WTC11 (cell line): ENCODE data around the gene MACROD2.

Source experiments
- CTCF ChIP-seq: fragments of 200-600 bp; IDR thresholded peaks from 2 replicates; pipeline ENCODE4 v1.8.0; 2022; ENCODE audit warnings: antibody characterized with exemption
- KAT7 ChIP-seq: sonication (generic); formaldehyde crosslinking; IDR thresholded peaks from 2 replicates; pipeline ENCODE4 v1.8.1; 2023; ENCODE audit warnings: missing genetic modification reagents, mild to moderate bottlenecking, borderline replicate concordance
- MAX ChIP-seq: sonication (generic); formaldehyde crosslinking; IDR thresholded peaks from 2 replicates; pipeline ENCODE4 v1.8.0; 2022; ENCODE audit warnings: mild to moderate bottlenecking, missing genetic modification reagents
- MYBL2 ChIP-seq: sonication (generic); formaldehyde crosslinking; IDR thresholded peaks from 2 replicates; pipeline ENCODE4 v1.8.1; 2023; ENCODE audit warnings: mild to moderate bottlenecking, moderate library complexity, missing genetic modification reagents
- NFYB ChIP-seq: sonication (generic); formaldehyde crosslinking; conservative IDR thresholded peaks from 2 replicates; pipeline ENCODE4 v1.8.0; 2022; ENCODE audit warnings: low read depth, missing genetic modification reagents
- NR1H2 ChIP-seq: sonication (generic); formaldehyde crosslinking; IDR thresholded peaks from 2 replicates; pipeline ENCODE4 v1.9.0; 2021; ENCODE audit warnings: mild to moderate bottlenecking, moderate library complexity, missing genetic modification reagents
- SP1 ChIP-seq: sonication (generic); formaldehyde crosslinking; conservative IDR thresholded peaks from 2 replicates; pipeline ENCODE4 v1.8.1; 2022; ENCODE audit warnings: missing genetic modification reagents
- TP53 ChIP-seq: sonication (generic); formaldehyde crosslinking; IDR thresholded peaks from 2 replicates; pipeline ENCODE4 v1.8.1; 2023; ENCODE audit warnings: mild to moderate bottlenecking, missing genetic modification reagents
- ZNF416 ChIP-seq: fragments of 250-450 bp; sonication (Bioruptor Pico); IDR thresholded peaks from 2 replicates; pipeline ENCODE4 v1.9.0; 2021; ENCODE audit warnings: mild to moderate bottlenecking, inconsistent platforms
- TF ChIP-seq, protein P1 (sequence below): sonication (generic); formaldehyde crosslinking; IDR thresholded peaks from 2 replicates; pipeline ENCODE4 v1.8.1; 2022; ENCODE audit warnings: low read depth, mild to moderate bottlenecking, moderate library complexity, missing genetic modification reagents, borderline replicate concordance
- TF ChIP-seq, protein P2 (sequence below): sonication (generic); formaldehyde crosslinking; IDR thresholded peaks from 2 replicates; pipeline ENCODE4 v1.8.0; 2023; ENCODE audit warnings: missing genetic modification reagents
- TF ChIP-seq, protein P3 (sequence below): fragments of 250-450 bp; sonication (Bioruptor Pico); IDR thresholded peaks from 2 replicates; pipeline ENCODE4 v1.8.0; 2021; ENCODE audit warnings: mild to moderate bottlenecking
- TF ChIP-seq, protein P4 (sequence below): sonication (generic); formaldehyde crosslinking; IDR thresholded peaks from 2 replicates; pipeline ENCODE4 v1.8.1; 2023; ENCODE audit warnings: mild to moderate bottlenecking, missing genetic modification reagents

- TF ChIP-seq KAT7 (CRISPR knock-in tag) (no peak), CTCF (no peak), MAX (CRISPR knock-in tag) (no peak), NR1H2 (CRISPR knock-in tag) (no peak), TP53 (CRISPR knock-in tag) (no peak), SP1 (CRISPR knock-in tag) (no peak), ZNF416 (CRISPR knock-in tag) (no peak), NFYB (CRISPR knock-in tag) (no peak), MYBL2 (CRISPR knock-in tag) (no peak)
- TF ChIP-seq, protein P1, sequence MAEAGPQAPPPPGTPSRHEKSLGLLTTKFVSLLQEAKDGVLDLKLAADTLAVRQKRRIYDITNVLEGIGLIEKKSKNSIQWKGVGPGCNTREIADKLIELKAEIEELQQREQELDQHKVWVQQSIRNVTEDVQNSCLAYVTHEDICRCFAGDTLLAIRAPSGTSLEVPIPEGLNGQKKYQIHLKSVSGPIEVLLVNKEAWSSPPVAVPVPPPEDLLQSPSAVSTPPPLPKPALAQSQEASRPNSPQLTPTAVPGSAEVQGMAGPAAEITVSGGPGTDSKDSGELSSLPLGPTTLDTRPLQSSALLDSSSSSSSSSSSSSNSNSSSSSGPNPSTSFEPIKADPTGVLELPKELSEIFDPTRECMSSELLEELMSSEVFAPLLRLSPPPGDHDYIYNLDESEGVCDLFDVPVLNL, result no peak
- TF ChIP-seq, protein P2, sequence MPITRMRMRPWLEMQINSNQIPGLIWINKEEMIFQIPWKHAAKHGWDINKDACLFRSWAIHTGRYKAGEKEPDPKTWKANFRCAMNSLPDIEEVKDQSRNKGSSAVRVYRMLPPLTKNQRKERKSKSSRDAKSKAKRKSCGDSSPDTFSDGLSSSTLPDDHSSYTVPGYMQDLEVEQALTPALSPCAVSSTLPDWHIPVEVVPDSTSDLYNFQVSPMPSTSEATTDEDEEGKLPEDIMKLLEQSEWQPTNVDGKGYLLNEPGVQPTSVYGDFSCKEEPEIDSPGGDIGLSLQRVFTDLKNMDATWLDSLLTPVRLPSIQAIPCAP (CRISPR knock-in tag), result no peak
- TF ChIP-seq, protein P3, sequence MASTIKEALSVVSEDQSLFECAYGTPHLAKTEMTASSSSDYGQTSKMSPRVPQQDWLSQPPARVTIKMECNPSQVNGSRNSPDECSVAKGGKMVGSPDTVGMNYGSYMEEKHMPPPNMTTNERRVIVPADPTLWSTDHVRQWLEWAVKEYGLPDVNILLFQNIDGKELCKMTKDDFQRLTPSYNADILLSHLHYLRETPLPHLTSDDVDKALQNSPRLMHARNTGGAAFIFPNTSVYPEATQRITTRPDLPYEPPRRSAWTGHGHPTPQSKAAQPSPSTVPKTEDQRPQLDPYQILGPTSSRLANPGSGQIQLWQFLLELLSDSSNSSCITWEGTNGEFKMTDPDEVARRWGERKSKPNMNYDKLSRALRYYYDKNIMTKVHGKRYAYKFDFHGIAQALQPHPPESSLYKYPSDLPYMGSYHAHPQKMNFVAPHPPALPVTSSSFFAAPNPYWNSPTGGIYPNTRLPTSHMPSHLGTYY (CRISPR knock-in tag), result no peak
- TF ChIP-seq, protein P4, sequence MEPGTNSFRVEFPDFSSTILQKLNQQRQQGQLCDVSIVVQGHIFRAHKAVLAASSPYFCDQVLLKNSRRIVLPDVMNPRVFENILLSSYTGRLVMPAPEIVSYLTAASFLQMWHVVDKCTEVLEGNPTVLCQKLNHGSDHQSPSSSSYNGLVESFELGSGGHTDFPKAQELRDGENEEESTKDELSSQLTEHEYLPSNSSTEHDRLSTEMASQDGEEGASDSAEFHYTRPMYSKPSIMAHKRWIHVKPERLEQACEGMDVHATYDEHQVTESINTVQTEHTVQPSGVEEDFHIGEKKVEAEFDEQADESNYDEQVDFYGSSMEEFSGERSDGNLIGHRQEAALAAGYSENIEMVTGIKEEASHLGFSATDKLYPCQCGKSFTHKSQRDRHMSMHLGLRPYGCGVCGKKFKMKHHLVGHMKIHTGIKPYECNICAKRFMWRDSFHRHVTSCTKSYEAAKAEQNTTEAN (CRISPR knock-in tag), result no peak
These were observed 692.7 kb downstream of the MACROD2 start for GRCh38 chr20:14688005-14688404.
